Hepatocyte (in vitro differentiated cells): Measurements from ENCODE around the gene PROSER2. TPM values are rescaled to one million over a fixed set of nuclear protein-coding genes. Genes with fewer than 3 reads are reported as not detected.

ENCODE experiments used
- DNase-seq: peaks from one replicate; pipeline ENCODE4 v3.0.0-alpha.2; 2016; ENCODE audit warnings: low spot score
- H2AFZ ChIP-seq: fragments of 200-600 bp; sonication (generic); 2 replicates; pipeline ENCODE4 v1.6.0; 2016; ENCODE audit warnings: antibody characterized with exemption, mild to moderate bottlenecking
- H3K27ac ChIP-seq: fragments of 200-600 bp; sonication (generic); 2 replicates; pipeline ENCODE4 v1.5.1; 2016; ENCODE audit warnings: mild to moderate bottlenecking
- H3K27me3 ChIP-seq: fragments of 200-600 bp; sonication (generic); 2 replicates; pipeline ENCODE4 v1.6.1; 2016
- H3K36me3 ChIP-seq: fragments of 200-600 bp; sonication (generic); replicated peaks from 2 replicates; pipeline ENCODE4 v1.5.1; 2016; ENCODE audit warnings: low read depth; ENCODE audit not compliant: insufficient read depth
- H3K4me1 ChIP-seq: fragments of 200-600 bp; sonication (generic); 2 replicates; pipeline ENCODE4 v1.5.1; 2016; ENCODE audit warnings: mild to moderate bottlenecking, moderate library complexity; ENCODE audit not compliant: insufficient read depth
- H3K4me2 ChIP-seq: fragments of 200-600 bp; sonication (generic); 2 replicates; pipeline ENCODE4 v1.6.0; 2016
- H3K4me3 ChIP-seq: fragments of 200-600 bp; sonication (generic); 2 replicates; pipeline ENCODE4 v1.5.1; 2016; ENCODE audit warnings: mild to moderate bottlenecking
- H3K79me2 ChIP-seq: fragments of 200-600 bp; sonication (generic); 2 replicates; pipeline ENCODE4 v1.6.0; 2017; ENCODE audit warnings: mild to moderate bottlenecking
- H3K9me2 ChIP-seq: fragments of 200-600 bp; sonication (generic); replicated peaks from 2 replicates; pipeline ENCODE4 v1.6.0; 2017; ENCODE audit warnings: mild to moderate bottlenecking; ENCODE audit not compliant: insufficient read depth
- H3K9me3 ChIP-seq: fragments of 200-600 bp; sonication (generic); 2 replicates; pipeline ENCODE4 v1.5.1; 2016; ENCODE audit warnings: low read depth, mild to moderate bottlenecking
- H4K20me1 ChIP-seq: fragments of 200-600 bp; sonication (generic); 2 replicates; pipeline ENCODE4 v1.6.0; 2016; ENCODE audit warnings: mild to moderate bottlenecking; ENCODE audit not compliant: insufficient read depth, poor library complexity, severe bottlenecking
- CTCF ChIP-seq: fragments of 200-600 bp; sonication (generic); IDR thresholded peaks from 2 replicates; pipeline ENCODE4 v1.5.1; 2016; ENCODE audit warnings: antibody characterized with exemption, mild to moderate bottlenecking; ENCODE audit not compliant: poor library complexity
- EZH2 ChIP-seq: fragments of 200-600 bp; sonication (generic); IDR thresholded peaks from 2 replicates; pipeline ENCODE4 v1.6.1; 2016; ENCODE audit warnings: antibody characterized with exemption, mild to moderate bottlenecking, borderline replicate concordance
- EZH2phosphoT487 ChIP-seq: fragments of 200-600 bp; sonication (generic); IDR thresholded peaks from one replicate; pipeline ENCODE4 v1.6.1; 2018; ENCODE audit warnings: antibody characterized with exemption, mild to moderate bottlenecking, low read depth, moderate library complexity; ENCODE audit not compliant: unreplicated experiment, severe bottlenecking
- WGBS: methylation state at CpG from one replicate; pipeline ENCODE4 v1.1.6; 2016; ENCODE audit warnings: low lambda C conversion rate; ENCODE audit errors: missing lambda C conversion rate; 5-methylcytosine and 5-hydroxymethylcytosine counted together
- polyA plus RNA-seq: library from polyadenylated mRNA; unstranded; fragments of >200 nt; fragmentation: Nextera tagmentation; extraction: Ambion mirVana; gene quantifications from 2 replicates; pipeline ENCODE4 v1.2.1, GENCODE V29; 2016
- total RNA-seq: library from RNA; depleted of rRNA; stranded (reverse); fragments of >200 nt; gene quantifications from 2 replicates; pipeline ENCODE4 v1.2.3, GENCODE V29; 2014

The PROSER2 gene
- total and polyA plus RNA-seq, 2 experiments from 2014 or later = 13.3 to 39.9 TPM

DNA sequence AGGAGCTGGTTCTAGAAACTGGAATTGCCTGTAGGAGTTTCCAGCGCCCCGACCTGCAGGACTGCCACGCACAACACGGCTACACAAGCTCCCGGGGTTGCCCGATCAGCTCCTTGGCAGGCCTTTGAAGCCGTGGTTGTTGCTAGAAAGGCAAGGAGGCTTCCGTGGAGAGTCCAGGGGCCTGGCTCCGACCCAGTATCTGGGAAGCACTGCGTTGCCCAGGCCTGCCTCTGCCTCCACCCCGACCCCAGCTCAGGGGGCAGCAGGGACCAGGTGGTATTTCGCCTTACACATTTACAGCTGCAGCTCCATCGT lies 54.4 kb downstream of the PROSER2 start:
- Histone ChIP-seq H4K20me1 (no peaks in the 10 kb centered on the region), H3K4me2 (no peak overlapping the region), H3K36me3 (no peaks in the 10 kb centered on the region), H2AFZ (no peak overlapping the region), H3K79me2 (no peaks in the 10 kb centered on the region), H3K9me2 (no peaks in the 10 kb centered on the region), H3K27ac (peak overlapping the region; percentile 95), H3K27me3 (no peaks in the 10 kb centered on the region), H3K4me1 (peaks cover 37% of the 10 kb centered on the region), H3K4me3 (no peak overlapping the region), H3K9me3 (no peaks in the 10 kb centered on the region)
- WGBS = 87% methylated on average over 13 of the region's 13 CpGs
- DNase-seq = no peak
- TF ChIP-seq EZH2 = no peak
- no peak for TF ChIP-seq CTCF
- TF ChIP-seq EZH2phosphoT487 = no peak

DNA sequence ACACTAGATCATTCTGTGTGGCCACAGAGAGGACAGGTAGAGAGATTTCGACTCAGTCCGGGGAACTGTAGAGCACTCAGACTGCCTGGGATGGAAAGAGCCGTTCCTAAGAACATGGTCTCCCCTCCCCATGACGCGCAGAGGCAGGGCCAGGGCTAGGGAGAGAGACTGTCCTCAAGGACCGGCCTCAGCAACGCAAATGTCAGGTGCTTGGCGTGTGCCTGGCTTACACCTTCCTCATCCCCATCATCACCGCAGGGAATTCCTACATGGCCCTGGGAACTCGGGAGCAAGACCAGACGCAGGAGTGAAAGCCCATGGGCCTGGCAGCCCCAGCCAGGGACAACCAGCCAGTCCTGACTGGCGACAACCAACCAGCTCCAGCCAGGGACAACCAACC lies 55.6 kb downstream of the PROSER2 start:
- DNase-seq = no peak
- no peaks in the 10 kb centered on the region for H3K79me2 ChIP-seq
- no peak overlapping the region for H3K4me3 ChIP-seq
- peaks cover 36% of the 10 kb centered on the region for H3K4me1 ChIP-seq
- H3K27me3 ChIP-seq = no peaks in the 10 kb centered on the region
- H3K36me3 ChIP-seq = no peaks in the 10 kb centered on the region
- TF ChIP-seq CTCF (no peak), EZH2 (no peak), EZH2phosphoT487 (no peak)
- no peak overlapping the region for H2AFZ ChIP-seq
- no peaks in the 10 kb centered on the region for H3K9me2 ChIP-seq
- WGBS = 90% methylated on average over 12 of the region's 12 CpGs
- no peaks in the 10 kb centered on the region for H4K20me1 ChIP-seq
- no peak overlapping the region for H3K4me2 ChIP-seq
- H3K9me3 ChIP-seq = no peaks in the 10 kb centered on the region
- no peak overlapping the region for H3K27ac ChIP-seq

DNA sequence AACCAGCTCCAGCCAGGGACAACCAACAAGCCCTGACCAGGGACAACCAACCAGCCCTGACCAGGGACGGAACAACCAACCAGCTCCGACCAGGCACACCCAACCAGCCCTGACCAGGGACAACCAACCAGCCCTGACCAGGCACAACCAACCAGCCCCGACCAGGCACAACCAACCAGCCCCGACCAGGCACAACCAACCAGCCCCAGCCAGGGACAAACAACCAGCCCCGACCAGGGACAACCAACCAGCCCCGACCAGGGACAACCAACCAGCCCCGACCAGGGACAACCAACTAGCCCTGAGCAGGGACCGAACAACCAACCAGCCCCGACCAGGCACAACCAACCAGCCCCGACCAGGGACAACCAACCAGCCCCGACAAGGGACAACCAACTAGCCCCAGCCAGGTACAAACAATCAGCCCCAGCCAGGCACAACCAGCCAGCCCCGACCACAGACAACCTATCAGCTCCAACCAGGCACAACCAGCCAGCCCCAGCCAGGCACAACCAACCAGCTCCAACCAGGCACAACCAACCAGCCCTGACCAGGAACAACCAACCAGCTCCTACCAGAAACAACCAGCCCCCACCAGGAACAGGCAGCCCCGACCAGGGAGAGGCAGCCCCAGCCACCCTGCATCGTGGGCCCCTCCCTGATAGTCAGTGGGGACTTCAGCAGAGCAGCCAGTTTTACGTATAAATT lies 56.4 kb downstream of the PROSER2 start:
- TF ChIP-seq CTCF (no peak), EZH2 (no peak), EZH2phosphoT487 (no peak)
- H2AFZ ChIP-seq = no peak overlapping the region
- no peaks in the 10 kb centered on the region for H3K79me2 ChIP-seq
- H3K27ac ChIP-seq = no peak overlapping the region
- no peaks in the 10 kb centered on the region for H3K27me3 ChIP-seq
- H3K36me3 ChIP-seq = no peaks in the 10 kb centered on the region
- H3K4me3 ChIP-seq = no peak overlapping the region
- H3K4me1 ChIP-seq = peaks cover 29% of the 10 kb centered on the region
- DNase-seq = no peak
- no peaks in the 10 kb centered on the region for H4K20me1 ChIP-seq
- H3K9me2 ChIP-seq = no peaks in the 10 kb centered on the region
- 84% methylated on average over 14 of the region's 15 CpGs for WGBS
- H3K9me3 ChIP-seq = no peaks in the 10 kb centered on the region
- no peak overlapping the region for H3K4me2 ChIP-seq
